ENCODE data around the gene LRPAP1.

The LRPAP1 gene

DNA sequence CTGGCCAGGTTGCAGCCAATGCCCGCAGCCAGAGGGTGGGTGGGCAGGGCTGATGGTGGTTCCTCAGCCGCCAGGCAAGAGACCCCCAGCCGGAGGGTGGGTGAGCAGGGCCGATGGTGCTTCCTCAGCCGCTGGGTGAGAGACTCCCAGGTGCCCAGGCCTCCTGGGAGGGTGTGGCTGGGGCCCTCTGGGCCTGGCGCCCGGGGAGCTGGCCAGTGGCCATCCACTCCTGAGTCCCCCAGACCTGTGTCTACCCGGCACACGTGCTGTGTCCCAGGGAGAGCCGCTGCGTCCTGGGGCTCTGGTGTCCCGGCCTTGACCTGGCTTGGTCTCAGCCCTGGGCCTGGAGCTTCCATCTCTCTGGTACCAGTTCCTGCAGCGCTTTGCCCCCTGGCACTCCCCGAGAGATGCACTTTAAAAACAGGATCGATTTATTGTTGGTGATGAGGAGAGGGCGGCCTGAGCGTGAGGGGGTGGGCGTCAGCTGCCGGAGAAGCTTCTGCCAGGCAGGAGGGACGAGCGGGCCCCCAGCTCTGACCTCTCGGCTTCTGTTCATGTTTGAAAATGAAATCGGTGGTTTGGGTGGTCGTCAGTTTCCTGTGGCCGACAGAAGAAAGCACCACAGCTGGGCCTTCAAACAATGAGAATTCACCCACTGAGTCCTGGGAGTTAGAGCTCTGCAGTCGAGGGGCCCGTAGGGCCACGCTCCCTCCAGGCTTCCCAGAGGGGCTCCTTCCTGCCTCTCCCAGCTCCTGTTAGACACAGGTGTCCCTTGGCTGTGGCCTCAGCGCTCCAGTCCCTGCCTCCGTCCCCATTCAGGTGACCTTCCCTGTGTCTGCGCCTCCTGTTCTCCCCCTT is 62.6 kb downstream of the LRPAP1 start:
- no peak for DNase-seq (ENCODE audit: low read depth)
- no peak overlapping the region for H3K4me3 ChIP-seq (ENCODE audit: low read depth, low read length)
- TF ChIP-seq POLR2A (IDR thresholded peaks at IDR 0.05; ENCODE audit: extremely low read depth, insufficient read length) (no peak), CTCF (IDR thresholded peaks at IDR 0.05; ENCODE audit: low read depth, low read length) (no peak), MYC (IDR thresholded peaks at IDR 0.05; ENCODE audit: low read depth, low read length) (no peak), MAX (IDR thresholded peaks at IDR 0.05; ENCODE audit: low read depth, low read length) (no peak)

DNA sequence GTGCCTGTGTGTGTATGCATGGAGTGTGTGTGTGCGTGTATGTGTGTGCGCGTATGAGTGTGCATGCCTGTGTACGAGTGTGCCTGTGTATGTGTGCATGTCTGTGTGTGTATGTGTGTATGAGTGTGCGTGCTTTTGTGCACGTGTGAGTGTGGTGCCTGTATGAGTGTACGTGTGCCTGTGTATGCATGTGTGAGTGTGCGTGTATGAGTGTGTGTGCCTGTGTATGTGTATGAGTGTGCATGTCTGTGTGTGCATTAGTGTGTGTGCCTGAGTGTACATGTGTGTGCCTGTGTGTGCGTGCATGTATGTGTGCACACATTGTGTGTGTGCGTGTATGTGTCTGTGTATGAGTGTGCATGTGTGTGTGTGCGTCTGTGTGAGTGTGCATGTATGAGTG is 63.4 kb downstream of the LRPAP1 start:
- no peak overlapping the region for H3K4me3 ChIP-seq (ENCODE audit: low read depth, low read length)
- no peak for TF ChIP-seq POLR2A (IDR thresholded peaks at IDR 0.05; ENCODE audit: extremely low read depth, insufficient read length)
- no peak for TF ChIP-seq CTCF (IDR thresholded peaks at IDR 0.05; ENCODE audit: low read depth, low read length)
- TF ChIP-seq MAX (IDR thresholded peaks at IDR 0.05; ENCODE audit: low read depth, low read length), result no peak
- no peak for TF ChIP-seq MYC (IDR thresholded peaks at IDR 0.05; ENCODE audit: low read depth, low read length)

GRCh38 chr4:3468154-3468553 is 64.1 kb downstream of the LRPAP1 start:
- TF ChIP-seq MYC (IDR thresholded peaks at IDR 0.05; ENCODE audit: low read depth, low read length) (no peak), MAX (IDR thresholded peaks at IDR 0.05; ENCODE audit: low read depth, low read length) (no peak), POLR2A (IDR thresholded peaks at IDR 0.05; ENCODE audit: extremely low read depth, insufficient read length) (no peak), CTCF (IDR thresholded peaks at IDR 0.05; ENCODE audit: low read depth, low read length) (no peak)
- H3K4me3 ChIP-seq (ENCODE audit: low read depth, low read length), result no peak overlapping the region
- DNase-seq (ENCODE audit: low read depth), result no peak

More for the DNA sequence above, 63.4 kb downstream of the LRPAP1 start:
- DNase-seq (ENCODE audit: low read depth), result no peak

- no peak overlapping the region for H3K4me3 ChIP-seq (ENCODE audit: low read depth, low read length)
- no peak for DNase-seq (ENCODE audit: low read depth)
- no peak for TF ChIP-seq CTCF (IDR thresholded peaks at IDR 0.05; ENCODE audit: low read depth, low read length)
- no peak for TF ChIP-seq MYC (IDR thresholded peaks at IDR 0.05; ENCODE audit: low read depth, low read length)
- no peak for TF ChIP-seq MAX (IDR thresholded peaks at IDR 0.05; ENCODE audit: low read depth, low read length)
Observed at GRCh38 chr4:3467601-3468031, 64.6 kb downstream of the LRPAP1 start.

DNA sequence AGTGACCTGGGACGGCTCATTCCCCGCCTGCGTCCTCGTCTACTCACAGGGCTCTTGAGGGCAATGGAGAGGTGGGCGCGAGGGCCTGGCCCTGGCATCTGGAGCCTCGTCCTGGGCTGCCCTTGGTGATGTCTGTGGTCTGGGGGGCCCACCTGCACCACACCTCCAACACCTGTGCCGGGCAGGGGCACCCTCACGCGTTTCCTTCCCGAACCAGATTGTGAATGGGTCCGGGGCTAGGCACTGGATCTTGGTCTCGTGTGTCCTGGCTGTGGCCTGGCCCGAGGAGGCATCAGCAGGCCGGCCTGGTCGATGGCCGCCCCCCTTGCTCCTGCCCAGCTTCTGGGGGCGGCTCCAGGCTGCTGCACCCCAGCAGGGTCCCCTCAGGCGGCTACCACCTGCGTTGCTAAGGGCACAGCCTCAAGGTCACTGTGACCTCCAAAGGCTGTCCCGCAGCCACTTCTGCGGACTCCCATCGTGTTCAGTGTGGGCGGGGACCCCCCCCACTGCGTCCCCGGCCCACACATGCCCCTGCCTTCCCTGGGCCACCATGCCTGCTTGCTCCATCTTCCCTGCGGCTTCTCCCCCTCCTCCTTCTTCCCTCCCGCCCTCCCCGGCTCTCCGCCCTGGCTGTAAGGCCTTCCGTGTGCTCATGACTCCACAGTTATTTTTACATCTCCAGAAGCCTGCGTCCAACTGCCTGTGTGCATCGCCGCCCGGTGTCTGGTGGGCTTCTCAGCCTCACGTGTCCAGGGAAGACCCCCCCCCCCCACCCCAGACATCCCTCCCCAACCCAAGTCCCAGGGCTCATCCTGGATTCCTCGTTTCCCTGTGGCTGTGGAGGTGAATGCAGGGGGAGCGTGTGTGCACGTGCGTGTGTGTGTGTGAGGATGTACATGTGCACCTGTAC is 65.3 kb downstream of the LRPAP1 start:
- no peak for DNase-seq (ENCODE audit: low read depth)
- no peak for TF ChIP-seq POLR2A (IDR thresholded peaks at IDR 0.05; ENCODE audit: extremely low read depth, insufficient read length)
- TF ChIP-seq CTCF (IDR thresholded peaks at IDR 0.05; ENCODE audit: low read depth, low read length), result no peak
- no peak for TF ChIP-seq MAX (IDR thresholded peaks at IDR 0.05; ENCODE audit: low read depth, low read length)
- TF ChIP-seq MYC (IDR thresholded peaks at IDR 0.05; ENCODE audit: low read depth, low read length), result no peak
- H3K4me3 ChIP-seq (ENCODE audit: low read depth, low read length), result no peak overlapping the region

Measured in NB4 (cell line).